Astrocyte of the spinal cord (primary cell): ENCODE measurements around the gene CLDN9.

Experiments used
- DNase-seq: peaks from one replicate; pipeline ENCODE4 v3.0.0; 2011; ENCODE audit warnings: low read depth, low spot score
- H3K4me3 ChIP-seq: 2 replicates; pipeline ENCODE4 v1.5.1; 2011; ENCODE audit warnings: low read depth, mild to moderate bottlenecking, low read length, moderate library complexity
- CTCF ChIP-seq: IDR thresholded peaks from 2 replicates; pipeline ENCODE4 v1.5.1; 2012; ENCODE audit warnings: low read depth, mild to moderate bottlenecking, low read length, inconsistent platforms
- in situ Hi-C: cut with HindIII; loops from 2 replicates; pipeline ENCODE4 v1.10.0; 2017; ENCODE audit warnings: low sequenced_read_pairs

The CLDN9 gene, protein sequence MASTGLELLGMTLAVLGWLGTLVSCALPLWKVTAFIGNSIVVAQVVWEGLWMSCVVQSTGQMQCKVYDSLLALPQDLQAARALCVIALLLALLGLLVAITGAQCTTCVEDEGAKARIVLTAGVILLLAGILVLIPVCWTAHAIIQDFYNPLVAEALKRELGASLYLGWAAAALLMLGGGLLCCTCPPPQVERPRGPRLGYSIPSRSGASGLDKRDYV

DNA sequence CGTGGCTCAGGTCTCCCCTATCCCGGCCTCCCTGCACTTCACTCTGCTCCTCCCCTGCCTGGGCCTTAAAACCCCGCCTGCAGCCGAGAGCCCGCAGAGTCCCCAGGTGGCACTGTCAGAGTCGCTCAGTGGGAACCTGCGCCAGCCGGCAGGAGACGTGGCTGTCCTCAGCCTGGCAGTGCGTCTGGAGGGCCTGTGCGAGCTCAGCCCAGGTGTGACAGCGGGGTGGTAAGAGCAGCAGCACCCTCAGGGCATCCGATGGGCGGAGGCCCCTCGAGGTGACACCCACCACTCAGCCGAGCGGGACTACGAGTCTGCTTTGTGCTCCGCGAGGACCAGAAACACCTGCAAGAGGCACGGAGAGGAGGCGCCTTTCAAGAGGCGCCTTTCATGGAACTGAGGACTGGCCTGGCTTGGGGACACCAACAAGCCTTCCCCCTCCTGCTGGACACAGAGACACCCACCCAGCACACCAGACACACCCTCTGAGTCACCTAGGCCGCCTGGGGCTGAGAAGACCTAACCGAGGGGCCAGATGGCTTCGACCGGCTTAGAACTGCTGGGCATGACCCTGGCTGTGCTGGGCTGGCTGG, at the start of gene CLDN9:
CLDN9 (plus strand) TSS at position 96 of the 593 bp plus-strand sequence; CDS start at position 536, 440 bp downstream.
- H3K4me3 ChIP-seq = no peak within 1 kb of the TSS
- in situ Hi-C loops = no loop called here
- TF ChIP-seq CTCF = no peak
- no peak for DNase-seq

DNA sequence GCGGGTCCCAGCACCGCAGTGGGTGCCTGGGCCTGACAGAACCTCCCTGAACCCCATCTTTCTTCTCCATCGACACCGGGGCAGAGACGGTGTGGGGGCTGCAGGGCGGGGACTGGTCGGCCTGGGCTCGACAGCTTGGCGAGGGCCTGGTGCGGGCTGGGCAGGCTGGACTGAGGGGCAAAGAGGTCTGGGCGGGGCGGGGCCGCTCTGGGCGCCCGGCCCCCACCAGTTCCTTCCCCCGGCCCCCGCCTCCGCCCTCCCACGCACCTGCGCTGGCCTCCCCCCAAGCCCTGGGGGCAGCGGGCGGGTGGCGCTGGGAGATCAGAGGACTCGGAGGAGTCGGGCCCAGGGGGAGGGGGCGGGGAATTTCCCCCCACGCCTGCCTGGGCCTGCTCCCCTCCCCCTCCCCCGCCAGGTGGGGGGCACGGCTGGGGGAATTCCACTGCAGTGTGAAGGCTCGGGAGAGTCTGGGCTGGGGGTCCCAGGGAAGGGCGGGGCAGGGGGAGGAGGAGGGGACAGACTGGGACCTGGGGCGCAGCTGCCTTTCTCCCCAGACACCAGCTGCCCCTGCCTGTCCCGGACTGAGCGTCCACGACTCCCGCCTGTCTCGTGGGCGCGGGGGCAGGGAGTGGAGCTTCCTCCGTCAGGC, 49.5 kb upstream of the CLDN9 start:
- TF ChIP-seq CTCF = no peak
- no peak for DNase-seq
- in situ Hi-C loops = no loop called here
- H3K4me3 ChIP-seq = no peak overlapping the region

GRCh38 chr16:2963723-2964474, 48.8 kb upstream of the CLDN9 start, which contains the start of gene KREMEN2:
TSS of gene KREMEN2 (plus strand) at chr16:2964275. CDS start at chr16:2964521, 246 bp downstream.
- TF ChIP-seq CTCF = no peak
- DNase-seq = no peak
- H3K4me3 ChIP-seq = peak within 1 kb of the TSS; percentile 3
- in situ Hi-C loops = no loop called here

GRCh38 chr16:2964475-2965336, 48.0 kb upstream of the CLDN9 start:
- in situ Hi-C loops = no loop called here
- no peak for DNase-seq
- no peak for TF ChIP-seq CTCF
- H3K4me3 ChIP-seq = no peak overlapping the region

DNA sequence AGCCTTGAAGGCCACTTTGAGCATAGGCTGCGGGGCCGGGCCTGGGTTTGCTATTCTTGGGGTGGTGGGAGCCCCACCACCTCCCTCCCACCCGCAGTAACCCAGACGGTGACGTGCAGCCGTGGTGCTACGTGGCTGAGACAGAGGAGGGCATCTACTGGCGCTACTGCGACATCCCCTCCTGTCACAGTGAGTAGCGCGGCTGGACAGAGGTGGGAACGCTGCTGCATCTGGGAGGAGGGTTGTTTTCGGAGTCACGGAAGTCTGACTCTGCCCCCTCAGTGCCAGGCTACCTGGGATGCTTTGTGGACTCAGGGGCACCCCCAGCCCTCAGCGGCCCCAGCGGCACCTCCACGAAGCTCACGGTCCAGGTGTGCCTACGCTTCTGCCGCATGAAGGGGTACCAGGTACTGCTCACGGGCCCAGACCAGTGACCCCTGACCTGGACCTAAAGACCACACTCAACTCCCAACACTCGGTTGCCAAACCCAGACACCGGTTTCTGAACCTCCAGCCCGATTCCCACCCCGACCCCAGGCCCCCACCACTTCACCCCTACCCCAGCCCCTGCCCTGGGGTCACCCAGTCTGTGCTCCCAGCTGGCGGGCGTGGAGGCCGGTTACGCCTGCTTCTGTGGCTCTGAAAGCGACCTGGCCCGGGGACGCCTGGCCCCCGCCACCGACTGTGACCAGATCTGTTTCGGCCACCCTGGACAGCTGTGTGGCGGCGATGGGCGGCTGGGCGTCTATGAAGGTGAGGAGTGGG, 46.5 kb upstream of the CLDN9 start:
- in situ Hi-C loops = no loop called here
- no peak for TF ChIP-seq CTCF
- no peak for DNase-seq
- H3K4me3 ChIP-seq = no peak overlapping the region
